ENCODE measurements around the gene USH2A.

The USH2A gene

DNA sequence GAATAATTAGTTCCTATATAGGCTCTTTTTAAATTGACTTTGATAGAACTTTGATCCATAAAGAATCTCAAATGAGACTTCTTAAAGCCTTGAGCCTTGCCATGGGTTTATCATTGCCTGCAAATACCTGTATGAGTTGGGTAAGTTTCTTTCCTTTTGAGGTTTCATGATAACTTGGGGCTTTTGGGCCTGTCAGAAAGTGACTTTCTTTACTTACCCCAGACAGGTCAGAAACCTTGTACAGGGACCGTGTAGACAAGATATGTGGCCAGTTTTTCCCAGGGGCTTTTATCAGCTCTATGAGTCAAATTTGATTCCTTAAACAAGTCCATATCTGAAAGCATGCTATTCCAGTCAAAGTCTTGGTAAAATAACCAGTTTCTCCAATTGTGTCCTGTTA is 838.9 kb downstream of the USH2A start:
- peaks cover 30% of the 10 kb centered on the region for H3K36me3 ChIP-seq
- TF ChIP-seq, protein P1, sequence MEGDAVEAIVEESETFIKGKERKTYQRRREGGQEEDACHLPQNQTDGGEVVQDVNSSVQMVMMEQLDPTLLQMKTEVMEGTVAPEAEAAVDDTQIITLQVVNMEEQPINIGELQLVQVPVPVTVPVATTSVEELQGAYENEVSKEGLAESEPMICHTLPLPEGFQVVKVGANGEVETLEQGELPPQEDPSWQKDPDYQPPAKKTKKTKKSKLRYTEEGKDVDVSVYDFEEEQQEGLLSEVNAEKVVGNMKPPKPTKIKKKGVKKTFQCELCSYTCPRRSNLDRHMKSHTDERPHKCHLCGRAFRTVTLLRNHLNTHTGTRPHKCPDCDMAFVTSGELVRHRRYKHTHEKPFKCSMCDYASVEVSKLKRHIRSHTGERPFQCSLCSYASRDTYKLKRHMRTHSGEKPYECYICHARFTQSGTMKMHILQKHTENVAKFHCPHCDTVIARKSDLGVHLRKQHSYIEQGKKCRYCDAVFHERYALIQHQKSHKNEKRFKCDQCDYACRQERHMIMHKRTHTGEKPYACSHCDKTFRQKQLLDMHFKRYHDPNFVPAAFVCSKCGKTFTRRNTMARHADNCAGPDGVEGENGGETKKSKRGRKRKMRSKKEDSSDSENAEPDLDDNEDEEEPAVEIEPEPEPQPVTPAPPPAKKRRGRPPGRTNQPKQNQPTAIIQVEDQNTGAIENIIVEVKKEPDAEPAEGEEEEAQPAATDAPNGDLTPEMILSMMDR (IDR thresholded peaks at IDR 0.05; ENCODE audit: low read depth, low read length): no peak
- H3K4me3 ChIP-seq (ENCODE audit: low read depth, low read length): no peak overlapping the region
- H3K9me3 ChIP-seq (ENCODE audit: severe bottlenecking): no peaks in the 10 kb centered on the region
- H3K27me3 ChIP-seq (ENCODE audit: insufficient read depth, low read depth, severe bottlenecking): no peaks in the 10 kb centered on the region
- DNase-seq: no peak
- H3K27ac ChIP-seq: no peak overlapping the region

DNA sequence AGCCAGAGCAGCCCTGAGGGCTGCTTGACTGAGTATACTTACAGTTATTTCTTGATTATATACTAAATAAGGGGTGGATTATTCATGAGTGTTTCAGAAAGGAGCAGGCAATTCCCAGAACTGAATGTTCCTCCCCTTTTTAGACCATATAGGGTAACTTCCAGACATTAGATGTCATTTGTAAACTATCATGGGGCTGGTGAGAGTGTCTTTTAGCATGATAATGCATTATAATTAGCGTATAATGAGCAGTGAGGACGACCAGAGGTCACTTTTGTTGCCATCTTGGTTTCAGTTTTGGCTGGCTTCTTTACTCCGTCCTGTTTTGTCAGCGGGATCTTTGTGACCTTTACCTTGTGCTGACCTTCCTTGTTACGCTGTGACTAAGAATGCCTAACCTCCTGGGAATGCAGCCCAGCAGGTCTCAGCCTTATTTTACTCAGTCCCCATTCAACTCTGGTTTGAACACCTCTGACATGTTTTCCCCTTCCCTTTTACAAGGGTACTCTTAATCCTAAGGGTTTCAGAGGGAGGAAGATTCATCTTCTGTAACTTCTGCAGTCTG is 840.0 kb downstream of the USH2A start:
- no peak for DNase-seq
- H3K9me3 ChIP-seq (ENCODE audit: severe bottlenecking): no peaks in the 10 kb centered on the region
- no peak overlapping the region for H3K27ac ChIP-seq
- TF ChIP-seq, protein P1 (IDR thresholded peaks at IDR 0.05; ENCODE audit: low read depth, low read length): no peak
- H3K27me3 ChIP-seq (ENCODE audit: insufficient read depth, low read depth, severe bottlenecking): no peaks in the 10 kb centered on the region
- peaks cover 37% of the 10 kb centered on the region for H3K36me3 ChIP-seq
- no peak overlapping the region for H3K4me3 ChIP-seq (ENCODE audit: low read depth, low read length)

DNA sequence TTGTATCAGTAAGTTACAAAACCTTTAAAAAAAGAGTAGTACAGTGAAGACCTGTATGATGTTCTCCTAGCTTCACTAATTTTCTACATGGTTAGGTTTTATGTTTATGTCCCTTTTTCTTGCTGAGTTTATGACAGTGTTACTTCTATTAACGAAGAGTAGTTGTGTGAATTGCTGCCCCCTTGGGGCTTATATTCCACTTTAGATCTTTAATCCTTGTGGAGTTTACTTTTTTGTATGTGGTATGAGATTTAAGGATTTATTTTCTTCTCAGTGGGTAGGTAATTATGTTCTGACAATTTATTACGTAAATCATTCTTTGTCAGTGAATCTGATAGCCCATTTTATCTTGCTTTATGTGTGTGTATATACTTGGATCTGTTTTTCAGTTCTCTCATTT is 841.4 kb downstream of the USH2A start:
- no peaks in the 10 kb centered on the region for H3K27me3 ChIP-seq (ENCODE audit: insufficient read depth, low read depth, severe bottlenecking)
- TF ChIP-seq, protein P1 (IDR thresholded peaks at IDR 0.05; ENCODE audit: low read depth, low read length): no peak
- H3K27ac ChIP-seq: no peak overlapping the region
- H3K4me3 ChIP-seq (ENCODE audit: low read depth, low read length): no peak overlapping the region
- no peaks in the 10 kb centered on the region for H3K9me3 ChIP-seq (ENCODE audit: severe bottlenecking)
- no peak for DNase-seq
- H3K36me3 ChIP-seq: peaks cover 50% of the 10 kb centered on the region

All from WERI-Rb-1 (cell line).